ENCODE measurements around the gene TMEM106C.

The TMEM106C gene

DNA sequence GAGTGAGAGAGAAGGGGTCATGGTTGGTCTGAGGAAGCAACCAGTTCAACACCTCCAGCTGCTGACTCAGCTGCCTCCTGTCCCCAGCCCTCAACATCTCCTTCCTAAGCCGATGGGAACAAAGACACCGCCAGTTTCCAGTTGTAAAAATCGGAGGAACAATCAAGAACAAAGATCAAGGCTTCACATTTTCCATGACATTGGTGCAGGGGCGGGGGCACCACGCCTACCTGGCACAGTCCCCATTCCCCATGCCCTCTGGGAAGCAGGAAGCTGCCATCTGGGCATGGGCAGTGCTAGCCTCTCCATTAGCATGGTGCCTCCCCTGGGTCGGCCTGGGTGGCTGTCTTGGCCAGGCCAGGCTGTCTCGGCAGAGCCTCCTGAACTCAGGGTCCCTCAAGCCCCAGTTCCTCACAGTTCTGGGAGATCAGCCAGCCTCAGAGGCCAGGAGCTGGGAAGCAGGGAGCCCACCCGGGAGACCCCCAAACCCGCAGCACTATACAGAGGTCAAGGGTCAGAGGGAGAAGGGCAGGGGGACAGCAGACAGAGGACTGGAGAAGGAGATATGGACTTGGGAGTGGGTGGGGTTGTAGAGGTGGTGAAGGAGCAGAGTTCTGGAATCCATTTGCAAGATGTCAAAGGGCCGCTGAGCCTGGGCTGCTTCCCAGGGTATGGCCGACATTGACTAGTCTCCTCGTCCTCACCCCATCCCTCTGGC is 19.6 kb upstream of the TMEM106C start:
- TF ChIP-seq, protein P1, sequence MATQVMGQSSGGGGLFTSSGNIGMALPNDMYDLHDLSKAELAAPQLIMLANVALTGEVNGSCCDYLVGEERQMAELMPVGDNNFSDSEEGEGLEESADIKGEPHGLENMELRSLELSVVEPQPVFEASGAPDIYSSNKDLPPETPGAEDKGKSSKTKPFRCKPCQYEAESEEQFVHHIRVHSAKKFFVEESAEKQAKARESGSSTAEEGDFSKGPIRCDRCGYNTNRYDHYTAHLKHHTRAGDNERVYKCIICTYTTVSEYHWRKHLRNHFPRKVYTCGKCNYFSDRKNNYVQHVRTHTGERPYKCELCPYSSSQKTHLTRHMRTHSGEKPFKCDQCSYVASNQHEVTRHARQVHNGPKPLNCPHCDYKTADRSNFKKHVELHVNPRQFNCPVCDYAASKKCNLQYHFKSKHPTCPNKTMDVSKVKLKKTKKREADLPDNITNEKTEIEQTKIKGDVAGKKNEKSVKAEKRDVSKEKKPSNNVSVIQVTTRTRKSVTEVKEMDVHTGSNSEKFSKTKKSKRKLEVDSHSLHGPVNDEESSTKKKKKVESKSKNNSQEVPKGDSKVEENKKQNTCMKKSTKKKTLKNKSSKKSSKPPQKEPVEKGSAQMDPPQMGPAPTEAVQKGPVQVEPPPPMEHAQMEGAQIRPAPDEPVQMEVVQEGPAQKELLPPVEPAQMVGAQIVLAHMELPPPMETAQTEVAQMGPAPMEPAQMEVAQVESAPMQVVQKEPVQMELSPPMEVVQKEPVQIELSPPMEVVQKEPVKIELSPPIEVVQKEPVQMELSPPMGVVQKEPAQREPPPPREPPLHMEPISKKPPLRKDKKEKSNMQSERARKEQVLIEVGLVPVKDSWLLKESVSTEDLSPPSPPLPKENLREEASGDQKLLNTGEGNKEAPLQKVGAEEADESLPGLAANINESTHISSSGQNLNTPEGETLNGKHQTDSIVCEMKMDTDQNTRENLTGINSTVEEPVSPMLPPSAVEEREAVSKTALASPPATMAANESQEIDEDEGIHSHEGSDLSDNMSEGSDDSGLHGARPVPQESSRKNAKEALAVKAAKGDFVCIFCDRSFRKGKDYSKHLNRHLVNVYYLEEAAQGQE (IDR thresholded peaks at IDR 0.05; ENCODE audit: low read depth) = no peak

DNA sequence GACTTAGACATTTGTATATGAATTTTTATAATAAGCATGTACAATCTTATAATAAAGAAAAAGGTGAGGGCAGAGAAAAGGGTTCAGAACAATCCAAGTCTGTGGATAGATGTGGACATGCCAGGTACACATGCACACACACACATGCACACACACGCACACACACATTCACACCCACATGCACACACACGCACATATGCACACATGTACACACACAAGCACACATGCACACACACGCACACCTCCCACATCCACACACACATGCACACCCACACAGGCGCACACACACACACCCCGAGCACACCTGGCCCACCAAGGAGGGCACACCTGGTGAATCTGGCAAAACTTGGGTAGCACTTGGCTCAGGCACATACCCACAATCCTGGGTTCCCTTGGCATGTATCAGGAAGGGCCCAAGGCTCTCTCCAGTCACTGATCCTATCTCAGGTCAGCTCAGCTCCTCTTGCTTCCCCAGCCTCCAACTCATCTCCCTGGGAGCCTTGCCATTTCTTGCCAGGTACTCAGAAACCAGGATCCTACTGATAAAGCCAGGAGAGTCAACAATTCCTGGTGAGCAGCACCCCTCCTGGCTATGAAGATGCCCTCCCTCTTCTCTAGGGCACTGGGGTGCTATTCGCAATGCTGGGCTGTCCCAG is 18.6 kb upstream of the TMEM106C start:
- TF ChIP-seq FOXM1 (IDR thresholded peaks at IDR 0.05; ENCODE audit: borderline replicate concordance, low read depth) = no peak
- TF ChIP-seq YY1 (IDR thresholded peaks at IDR 0.05; ENCODE audit: low read depth) = no peak
- no peak for TF ChIP-seq EP300 (IDR thresholded peaks at IDR 0.05; ENCODE audit: borderline replicate concordance)
- TF ChIP-seq NFIC (IDR thresholded peaks at IDR 0.05) = no peak
- no peak for TF ChIP-seq TCF12 (IDR thresholded peaks at IDR 0.05; ENCODE audit: low read depth)
- no peak for TF ChIP-seq TEAD4 (IDR thresholded peaks at IDR 0.05)
- no peak for TF ChIP-seq RAD21 (IDR thresholded peaks at IDR 0.05; ENCODE audit: low read depth)
- TF ChIP-seq, protein P2, sequence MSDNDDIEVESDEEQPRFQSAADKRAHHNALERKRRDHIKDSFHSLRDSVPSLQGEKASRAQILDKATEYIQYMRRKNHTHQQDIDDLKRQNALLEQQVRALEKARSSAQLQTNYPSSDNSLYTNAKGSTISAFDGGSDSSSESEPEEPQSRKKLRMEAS (IDR thresholded peaks at IDR 0.05) = no peak
- TF ChIP-seq EGR1 (IDR thresholded peaks at IDR 0.05) = no peak
- no peak for TF ChIP-seq CREB1 (IDR thresholded peaks at IDR 0.05; ENCODE audit: low read depth)

DNA sequence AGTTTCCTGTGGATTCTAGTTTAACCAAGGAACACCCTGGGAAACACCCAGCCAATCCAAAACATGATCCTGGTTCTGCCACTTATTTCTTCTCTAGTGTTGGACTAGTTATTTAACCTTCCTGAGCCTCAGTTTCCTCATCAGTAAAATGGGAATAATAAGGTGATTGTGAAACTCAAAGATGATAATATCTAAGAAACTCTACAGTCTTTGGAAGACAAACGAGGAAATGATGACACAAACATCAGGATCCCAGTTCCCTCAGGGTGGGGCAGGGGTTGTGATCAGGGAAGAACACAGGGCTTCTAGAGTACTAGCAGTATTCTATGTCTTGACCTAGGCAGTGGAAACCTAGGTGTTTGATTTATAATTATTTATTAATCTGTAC is 18.1 kb upstream of the TMEM106C start:
- no peak for TF ChIP-seq FOXM1 (IDR thresholded peaks at IDR 0.05; ENCODE audit: borderline replicate concordance, low read depth)
- TF ChIP-seq, protein P3, sequence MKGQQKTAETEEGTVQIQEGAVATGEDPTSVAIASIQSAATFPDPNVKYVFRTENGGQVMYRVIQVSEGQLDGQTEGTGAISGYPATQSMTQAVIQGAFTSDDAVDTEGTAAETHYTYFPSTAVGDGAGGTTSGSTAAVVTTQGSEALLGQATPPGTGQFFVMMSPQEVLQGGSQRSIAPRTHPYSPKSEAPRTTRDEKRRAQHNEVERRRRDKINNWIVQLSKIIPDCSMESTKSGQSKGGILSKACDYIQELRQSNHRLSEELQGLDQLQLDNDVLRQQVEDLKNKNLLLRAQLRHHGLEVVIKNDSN (IDR thresholded peaks at IDR 0.05) = no peak
- TF ChIP-seq, protein P1 (IDR thresholded peaks at IDR 0.05; ENCODE audit: low read depth) = no peak
- TF ChIP-seq TAF1 (IDR thresholded peaks at IDR 0.05; ENCODE audit: low read depth) = no peak
- TF ChIP-seq EGR1 (IDR thresholded peaks at IDR 0.05) = no peak
- no peak for TF ChIP-seq EP300 (IDR thresholded peaks at IDR 0.05; ENCODE audit: borderline replicate concordance)
- TF ChIP-seq RAD21 (IDR thresholded peaks at IDR 0.05; ENCODE audit: low read depth) = no peak
- TF ChIP-seq CREB1 (IDR thresholded peaks at IDR 0.05; ENCODE audit: low read depth) = no peak
- TF ChIP-seq ZBTB7A (IDR thresholded peaks at IDR 0.05; ENCODE audit: low read depth) = no peak
- TF ChIP-seq NFIC (IDR thresholded peaks at IDR 0.05) = no peak
- no peak for TF ChIP-seq YY1 (IDR thresholded peaks at IDR 0.05; ENCODE audit: low read depth)
- no peak for TF ChIP-seq TEAD4 (IDR thresholded peaks at IDR 0.05)
- TF ChIP-seq, protein P2 (IDR thresholded peaks at IDR 0.05) = no peak
- TF ChIP-seq CEBPB (IDR thresholded peaks at IDR 0.05) = no peak

DNA sequence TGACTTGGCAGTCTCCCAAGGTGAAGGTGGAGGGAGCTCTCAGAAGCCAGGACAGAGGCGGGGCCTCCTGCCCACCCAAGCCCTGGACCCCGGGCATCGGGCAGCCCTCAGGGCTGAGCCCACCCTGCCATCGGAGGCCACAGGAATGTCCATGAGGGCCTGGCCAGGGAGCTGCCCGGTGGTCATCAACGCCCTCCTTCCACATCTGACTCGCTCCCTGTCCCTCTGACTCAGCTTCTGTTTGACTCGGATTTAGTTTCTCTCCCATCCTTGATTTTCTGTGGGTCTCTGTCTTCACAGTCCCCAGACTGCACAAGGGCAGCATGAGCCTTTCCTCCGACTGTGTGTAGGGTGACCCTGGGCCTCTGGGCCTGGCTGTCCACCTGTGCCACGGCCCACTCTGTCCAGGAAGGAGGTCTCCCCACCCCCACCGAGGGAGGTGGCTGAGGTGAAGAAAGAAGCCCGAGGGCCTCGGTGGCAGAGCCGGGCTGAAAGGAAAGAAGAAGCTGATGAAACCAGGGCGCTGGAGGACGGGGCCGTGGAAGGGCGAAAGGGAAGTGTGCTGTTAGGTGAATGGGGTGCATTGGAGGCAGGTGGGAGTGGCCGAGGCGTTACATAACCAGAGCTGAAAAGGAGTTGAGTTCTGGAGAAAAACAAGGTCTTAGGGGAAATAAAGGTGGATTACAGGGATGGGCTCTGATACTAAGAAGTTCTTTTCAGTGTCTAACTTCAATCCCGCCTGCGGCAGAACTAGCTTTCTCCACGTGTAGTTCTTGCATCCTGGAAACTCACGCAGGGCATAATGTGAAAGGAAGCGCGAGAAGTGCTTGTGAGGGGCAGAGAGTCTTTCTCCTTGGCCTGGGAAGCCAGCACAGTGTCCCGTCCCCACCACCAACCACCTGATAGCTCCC is 16.7 kb upstream of the TMEM106C start:
- TF ChIP-seq CEBPB (IDR thresholded peaks at IDR 0.05) (no peak), RAD21 (IDR thresholded peaks at IDR 0.05; ENCODE audit: low read depth) (no peak), FOXM1 (IDR thresholded peaks at IDR 0.05; ENCODE audit: borderline replicate concordance, low read depth) (no peak), TEAD4 (IDR thresholded peaks at IDR 0.05) (no peak), CREB1 (IDR thresholded peaks at IDR 0.05; ENCODE audit: low read depth) (no peak)
- TF ChIP-seq, protein P3 (IDR thresholded peaks at IDR 0.05) = no peak

DNA sequence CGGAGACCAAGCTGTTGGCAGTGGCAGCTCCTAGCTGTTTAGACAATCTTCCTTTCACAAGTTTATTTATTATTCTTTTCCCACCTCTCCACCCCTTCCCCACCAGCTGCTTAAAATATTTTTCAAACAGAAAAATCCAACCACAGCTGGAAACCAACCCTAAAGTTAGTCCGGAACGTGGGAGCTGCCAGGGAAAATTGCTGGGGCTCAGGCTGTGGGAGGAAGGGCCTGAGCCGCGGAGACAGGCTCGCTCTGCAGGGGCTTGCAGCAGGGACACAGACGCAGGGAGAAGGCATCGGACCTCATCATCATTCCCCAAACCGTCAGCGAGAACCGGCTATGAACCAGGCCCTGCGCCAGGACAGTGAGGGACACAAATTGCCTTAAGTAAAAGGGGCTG is 16.1 kb upstream of the TMEM106C start:
- no peak for TF ChIP-seq ZBTB7A (IDR thresholded peaks at IDR 0.05; ENCODE audit: low read depth)

All from Ishikawa (cell line).